ENCODE measurements around the gene DDX27.
A peak's percentile ranks its signal among the peaks of the same experiment; 100 is the strongest.
"Not testable (repeated sequence)": the region's sequence is repeated elsewhere in the genome, so short reads cannot be mapped to it uniquely, and the experiment has no call there.

The DDX27 gene, protein sequence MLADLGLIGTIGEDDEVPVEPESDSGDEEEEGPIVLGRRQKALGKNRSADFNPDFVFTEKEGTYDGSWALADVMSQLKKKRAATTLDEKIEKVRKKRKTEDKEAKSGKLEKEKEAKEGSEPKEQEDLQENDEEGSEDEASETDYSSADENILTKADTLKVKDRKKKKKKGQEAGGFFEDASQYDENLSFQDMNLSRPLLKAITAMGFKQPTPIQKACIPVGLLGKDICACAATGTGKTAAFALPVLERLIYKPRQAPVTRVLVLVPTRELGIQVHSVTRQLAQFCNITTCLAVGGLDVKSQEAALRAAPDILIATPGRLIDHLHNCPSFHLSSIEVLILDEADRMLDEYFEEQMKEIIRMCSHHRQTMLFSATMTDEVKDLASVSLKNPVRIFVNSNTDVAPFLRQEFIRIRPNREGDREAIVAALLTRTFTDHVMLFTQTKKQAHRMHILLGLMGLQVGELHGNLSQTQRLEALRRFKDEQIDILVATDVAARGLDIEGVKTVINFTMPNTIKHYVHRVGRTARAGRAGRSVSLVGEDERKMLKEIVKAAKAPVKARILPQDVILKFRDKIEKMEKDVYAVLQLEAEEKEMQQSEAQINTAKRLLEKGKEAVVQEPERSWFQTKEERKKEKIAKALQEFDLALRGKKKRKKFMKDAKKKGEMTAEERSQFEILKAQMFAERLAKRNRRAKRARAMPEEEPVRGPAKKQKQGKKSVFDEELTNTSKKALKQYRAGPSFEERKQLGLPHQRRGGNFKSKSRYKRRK

DNA sequence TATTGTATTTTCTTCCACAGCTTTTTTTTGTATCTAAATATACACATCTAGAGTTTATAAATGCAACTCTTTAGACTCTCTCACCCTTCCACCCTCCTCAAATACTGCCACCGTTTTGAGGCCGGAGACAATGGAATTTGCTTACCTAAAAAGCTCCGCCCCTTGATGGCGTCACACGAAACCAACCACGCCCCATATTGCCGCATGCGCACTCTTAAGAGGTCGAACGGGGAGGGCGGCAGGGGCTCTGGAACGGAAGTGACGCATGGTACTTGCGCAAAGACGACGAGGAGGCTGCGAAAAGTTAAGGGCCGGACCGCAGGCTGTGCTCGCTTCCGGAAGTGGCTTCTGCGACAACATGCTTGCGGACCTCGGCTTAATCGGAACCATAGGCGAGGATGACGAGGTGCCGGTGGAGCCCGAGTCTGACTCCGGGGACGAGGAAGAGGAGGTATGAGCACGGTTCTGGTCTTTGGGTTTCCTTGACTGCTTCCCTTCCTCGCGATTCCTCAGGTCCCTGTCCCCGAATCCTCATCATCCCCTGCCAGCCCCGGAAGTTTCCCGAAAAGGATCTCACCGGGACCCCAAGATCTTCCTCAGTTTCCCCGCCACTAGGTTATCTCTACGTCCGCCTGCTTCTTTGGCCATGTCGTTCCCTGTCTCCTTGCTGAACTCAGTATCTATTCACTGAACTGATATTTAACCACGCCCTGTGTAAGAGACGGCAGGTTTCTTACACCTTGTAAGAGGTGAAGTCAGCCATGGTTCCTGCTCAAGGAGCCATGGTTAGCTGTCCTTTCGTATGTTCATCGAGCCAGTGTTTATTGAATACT, at the start of gene DDX27:
Gene DDX27, plus strand, starts transcription at position 326 of the 833 bp plus-strand sequence. Its CDS starts 33 bp downstream, at position 359.
- FAIRE-seq, result peak; percentile 94

DNA sequence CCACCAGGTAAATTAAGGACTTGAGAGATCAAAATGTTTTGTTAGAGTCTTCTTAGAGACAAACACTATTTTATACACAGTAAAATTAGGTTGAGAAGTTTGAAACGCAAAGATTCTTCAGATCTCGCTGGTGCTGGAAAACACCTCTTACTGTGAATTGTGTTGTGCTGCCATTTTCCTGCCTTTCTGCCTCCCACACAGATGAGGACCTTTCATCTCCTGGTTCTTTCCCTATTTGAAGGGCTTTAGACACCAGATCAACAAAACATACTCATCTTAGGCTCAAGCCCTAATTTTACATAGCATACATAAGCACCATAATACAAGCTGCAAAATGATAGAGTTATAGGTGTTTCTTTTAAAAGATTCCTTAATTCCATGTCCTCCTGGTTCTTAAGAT, 49.7 kb upstream of the DDX27 start:
- no peak for FAIRE-seq

DNA sequence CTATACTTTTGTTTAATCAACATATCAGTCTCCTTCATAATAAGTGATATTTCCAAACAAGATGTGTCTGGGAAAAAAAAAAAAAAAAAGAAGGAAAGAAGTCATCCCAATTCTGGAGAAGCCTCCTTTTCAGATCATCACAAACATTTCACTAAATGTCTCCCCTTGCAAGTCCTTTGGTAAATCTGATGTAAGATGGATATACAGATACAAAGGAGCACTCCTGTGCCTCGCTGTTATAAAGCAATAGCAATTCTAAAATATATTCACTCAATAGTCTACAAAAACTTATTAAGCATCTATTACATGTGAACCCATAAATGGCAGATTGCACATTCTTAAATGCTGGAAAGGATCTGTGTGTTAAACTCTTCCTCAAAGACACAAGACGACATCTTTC, 48.5 kb upstream of the DDX27 start:
- FAIRE-seq, result no peak

DNA sequence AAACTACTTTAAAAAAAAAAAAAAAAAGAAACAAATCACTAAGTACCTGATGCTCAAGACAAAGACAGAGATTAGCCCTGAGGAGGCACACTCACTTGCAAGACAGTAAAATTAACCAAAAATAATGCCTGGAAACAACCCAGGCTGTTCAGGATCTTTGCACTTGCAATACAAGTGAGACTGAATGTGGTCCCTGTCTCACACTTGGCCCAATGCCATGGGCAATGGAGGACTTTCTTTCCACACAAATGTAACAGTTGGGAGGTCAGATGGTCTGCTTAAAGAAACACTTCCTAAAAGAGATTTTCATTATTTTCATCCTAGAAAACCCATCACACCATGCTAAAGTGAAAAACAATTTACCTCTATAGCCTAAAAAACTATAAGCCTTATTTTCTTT, 47.3 kb upstream of the DDX27 start:
- no peak for FAIRE-seq

DNA sequence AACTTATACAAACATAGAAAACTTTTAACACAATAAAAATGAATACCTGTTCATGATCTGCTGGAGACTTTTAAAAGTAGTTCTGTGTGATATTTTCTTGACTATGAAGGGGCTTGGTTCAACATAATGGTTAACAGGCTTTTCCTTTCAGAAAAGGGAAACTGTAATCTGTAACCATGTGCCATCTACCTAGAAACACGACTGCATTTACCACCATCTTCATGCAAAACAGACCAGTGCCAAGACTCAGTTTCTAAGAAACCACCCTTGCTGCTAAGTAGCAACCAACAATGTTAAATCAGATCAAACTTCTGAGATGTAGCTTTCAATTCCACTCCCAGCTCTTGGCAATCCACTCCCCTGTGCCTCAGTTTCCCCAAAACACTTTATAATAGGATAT, 46.8 kb upstream of the DDX27 start:
- FAIRE-seq, result no peak

DNA sequence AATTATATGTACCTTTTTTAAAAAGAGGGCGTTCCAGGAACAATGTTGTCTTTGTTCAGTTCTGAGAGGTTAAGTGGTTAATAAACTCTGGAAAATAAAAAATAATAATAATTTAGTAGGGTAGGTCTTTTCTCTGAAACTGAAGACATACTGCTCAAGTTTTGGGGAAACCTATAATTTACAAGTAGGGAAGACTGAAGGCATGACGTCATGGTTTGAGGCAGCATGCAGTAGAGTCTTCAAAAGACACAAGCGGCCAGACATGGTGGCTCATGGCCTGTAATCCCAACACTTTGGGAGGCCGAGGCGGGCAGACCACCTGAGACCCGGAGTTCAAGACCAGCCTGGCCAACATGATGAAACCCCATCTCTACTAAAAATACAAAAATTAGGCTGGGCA, 45.0 kb upstream of the DDX27 start:
- no peak for FAIRE-seq

DNA sequence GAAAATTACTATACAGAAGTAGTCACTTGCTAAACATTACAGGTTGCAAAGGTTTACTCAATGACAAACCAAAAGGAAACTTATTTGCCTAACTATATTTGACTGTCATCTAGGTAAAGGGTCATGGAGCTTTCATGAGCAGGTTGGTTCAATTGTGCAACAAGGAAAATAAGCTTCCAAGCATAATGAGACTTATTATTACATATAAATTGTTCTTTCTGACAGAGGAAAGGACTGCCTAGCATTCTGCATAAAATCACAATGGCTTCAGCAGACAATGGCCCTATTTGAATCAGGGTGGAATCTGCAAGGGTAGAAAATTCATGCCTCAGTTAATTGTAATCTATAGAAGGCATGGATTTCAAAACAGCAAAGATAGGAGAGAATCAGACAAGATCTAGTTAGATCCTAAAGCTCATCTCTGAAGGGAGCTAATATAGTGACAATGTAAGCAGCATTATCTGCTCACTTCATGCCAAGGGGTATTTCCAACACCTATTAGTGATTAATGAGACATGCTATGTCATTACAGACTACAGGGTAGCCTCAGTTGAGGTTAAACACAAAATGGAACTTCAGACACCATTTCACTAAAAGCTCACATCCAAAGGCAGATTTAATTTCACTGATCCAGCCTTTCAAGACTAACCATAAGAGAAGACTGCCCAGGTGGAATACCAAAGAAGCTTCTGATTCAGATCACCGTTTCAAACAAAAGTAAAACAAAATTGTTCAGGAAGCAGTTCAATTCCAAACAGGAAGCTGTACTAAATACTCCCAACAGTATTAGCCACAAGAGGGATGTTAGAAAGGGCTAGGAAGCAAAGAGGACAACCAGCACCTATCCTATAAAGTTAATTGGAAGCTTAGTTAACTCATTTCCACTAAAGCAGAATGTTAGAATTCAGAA, 39.6 kb upstream of the DDX27 start:
- FAIRE-seq, result no peak

DNA sequence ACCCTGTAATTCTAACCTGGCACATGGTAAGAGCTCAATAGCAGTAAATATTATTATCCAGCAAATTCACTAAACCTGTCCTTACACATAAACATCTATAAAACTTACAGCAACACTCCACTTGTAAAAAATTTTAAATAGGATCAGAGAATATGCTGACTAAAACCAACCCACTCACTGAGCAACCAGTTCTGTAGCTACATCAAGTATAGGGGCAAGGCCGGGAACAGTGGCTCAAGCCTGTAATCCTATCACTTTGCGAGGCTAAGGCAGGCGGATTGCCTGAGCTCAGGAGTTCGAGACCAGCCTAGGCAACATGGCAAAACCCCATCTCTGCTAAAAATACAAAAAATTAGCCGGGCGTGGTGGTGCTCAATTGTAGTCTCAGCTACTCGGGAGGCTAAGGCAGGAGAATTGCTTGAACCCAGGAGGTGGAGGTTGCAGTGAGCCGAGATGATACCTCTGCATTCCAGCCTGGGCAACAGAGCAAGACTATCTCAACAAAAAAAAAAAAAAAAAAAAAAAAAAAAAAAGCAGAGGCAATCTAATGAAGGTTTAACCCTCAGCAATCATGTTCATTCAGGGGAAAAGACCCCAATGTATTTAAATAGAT, 37.8 kb upstream of the DDX27 start:
- no peak for FAIRE-seq

DNA sequence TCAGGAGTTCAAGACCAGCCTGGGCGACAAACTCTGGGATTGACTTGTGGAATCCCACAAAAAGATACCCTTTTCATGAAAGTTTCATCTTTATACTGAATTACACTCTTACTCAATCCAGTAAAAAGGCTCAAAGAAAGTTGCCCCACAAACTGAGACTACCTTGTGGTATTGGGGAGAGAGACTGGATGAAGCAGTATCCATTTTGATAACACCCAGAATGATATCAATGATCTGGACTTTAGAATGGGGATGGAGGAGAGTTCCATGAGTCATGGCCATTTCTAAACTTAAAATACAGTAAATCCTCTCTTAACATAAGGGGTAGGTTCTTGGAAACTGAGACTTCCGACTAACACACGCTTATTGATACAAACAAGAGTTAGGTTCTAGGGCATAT, 35.8 kb upstream of the DDX27 start:
- FAIRE-seq, result no peak

DNA sequence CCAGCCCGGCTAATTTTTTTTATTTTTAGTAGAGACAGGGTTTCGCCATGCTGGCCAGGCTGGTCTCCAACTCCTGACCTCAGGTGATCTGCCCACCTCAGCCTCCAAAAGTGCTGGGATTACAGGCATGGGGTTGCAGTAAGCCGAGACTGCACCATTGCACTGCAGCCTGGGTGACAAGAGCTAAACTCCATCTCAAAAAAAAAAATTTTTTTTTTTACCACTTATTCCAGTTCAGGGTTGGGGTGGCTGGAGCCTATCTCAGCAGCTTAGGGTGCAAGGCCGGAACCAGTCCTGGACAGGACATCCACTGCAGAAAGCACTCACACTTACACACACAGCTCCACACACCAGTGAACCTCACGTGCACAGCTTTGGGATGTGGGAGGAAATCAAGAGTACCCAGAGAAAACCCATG, 35.1 kb upstream of the DDX27 start:
- FAIRE-seq, result not testable (repeated sequence)

DNA sequence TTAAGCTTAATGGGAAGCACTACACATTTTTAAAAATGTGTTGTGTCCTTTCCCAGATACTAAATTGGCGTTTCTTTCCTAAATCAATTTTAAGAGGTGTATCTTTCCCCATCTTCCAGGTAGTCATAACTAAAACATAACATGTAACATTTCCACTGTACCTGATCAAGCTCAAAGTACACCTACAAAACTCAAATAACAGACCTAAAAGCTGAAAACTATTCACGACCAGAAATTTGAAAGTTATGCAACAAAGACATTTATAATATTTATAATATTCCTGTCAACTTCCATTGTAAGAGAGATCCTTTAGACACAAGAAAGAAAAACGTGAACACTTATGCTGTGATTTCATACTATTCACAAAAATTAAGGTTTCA, 34.5 kb upstream of the DDX27 start:
- no peak for FAIRE-seq

DNA sequence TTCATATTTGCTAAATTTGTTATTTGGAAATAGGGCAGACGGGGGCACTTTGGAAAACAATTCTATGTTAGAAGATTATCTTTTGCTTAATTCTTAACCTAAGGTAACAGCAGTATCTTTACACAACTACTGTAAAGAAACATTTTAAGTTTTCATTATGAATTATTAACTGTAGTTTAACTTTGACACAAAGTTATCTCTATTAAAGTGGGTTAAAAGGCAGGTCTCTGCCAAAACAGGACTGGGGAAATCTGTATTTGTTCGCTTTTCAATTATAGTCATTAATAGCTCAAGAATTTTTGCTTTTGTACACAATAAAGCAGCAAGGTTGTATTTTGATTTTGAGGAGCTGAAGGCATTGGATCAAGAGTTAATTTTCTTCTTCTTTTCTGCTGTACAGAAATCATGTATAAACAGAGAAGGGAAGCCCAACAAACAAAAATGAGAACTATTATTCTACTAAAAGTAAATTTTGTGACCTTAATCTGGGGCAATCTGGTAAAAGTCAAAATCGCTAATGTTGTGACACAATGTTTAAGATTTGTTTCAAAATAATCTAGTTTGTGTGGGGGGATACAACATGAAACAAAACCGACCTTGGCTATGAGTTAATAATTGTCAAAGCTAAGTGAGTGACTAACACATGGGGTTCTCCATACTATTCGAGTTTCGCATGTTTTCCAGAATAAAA, 34.0 kb upstream of the DDX27 start:
- no peak for FAIRE-seq

DNA sequence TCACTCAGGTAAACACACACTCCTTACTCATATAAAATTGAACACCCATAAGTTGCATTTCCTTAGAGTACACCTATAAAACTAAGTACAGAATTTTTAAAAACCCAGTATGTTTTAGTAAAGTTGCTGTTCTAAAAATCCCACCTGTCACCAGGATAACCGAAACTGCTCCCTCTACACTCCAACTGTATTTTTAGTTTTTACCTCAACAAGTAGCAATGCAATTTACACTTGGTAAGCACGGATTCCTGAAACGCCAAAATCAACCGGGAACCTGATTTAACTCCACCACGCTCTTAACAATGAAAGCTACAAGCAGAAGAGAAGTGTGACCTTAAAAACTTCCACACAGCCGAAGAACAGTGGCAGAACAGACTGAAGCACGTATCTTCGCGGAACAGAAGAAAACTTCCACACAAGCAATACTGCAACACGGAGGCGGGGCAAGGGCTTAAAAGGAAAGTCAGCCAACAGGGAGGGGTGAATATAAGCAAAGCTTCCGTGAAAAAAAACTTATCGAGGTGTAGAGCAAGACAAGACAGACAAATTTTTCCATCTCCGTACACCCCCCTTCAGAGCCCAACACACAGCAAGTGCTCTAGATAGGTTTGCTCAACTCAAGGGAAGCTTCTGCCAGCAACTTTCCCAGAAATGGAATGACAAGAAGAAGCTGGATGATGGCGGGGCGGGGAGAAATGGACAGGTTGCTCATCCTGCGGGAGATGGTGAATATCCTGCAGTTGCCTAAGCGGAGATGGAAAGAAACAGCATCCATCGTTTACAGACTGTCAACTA, 32.5 kb upstream of the DDX27 start:
- FAIRE-seq, result no peak

DNA sequence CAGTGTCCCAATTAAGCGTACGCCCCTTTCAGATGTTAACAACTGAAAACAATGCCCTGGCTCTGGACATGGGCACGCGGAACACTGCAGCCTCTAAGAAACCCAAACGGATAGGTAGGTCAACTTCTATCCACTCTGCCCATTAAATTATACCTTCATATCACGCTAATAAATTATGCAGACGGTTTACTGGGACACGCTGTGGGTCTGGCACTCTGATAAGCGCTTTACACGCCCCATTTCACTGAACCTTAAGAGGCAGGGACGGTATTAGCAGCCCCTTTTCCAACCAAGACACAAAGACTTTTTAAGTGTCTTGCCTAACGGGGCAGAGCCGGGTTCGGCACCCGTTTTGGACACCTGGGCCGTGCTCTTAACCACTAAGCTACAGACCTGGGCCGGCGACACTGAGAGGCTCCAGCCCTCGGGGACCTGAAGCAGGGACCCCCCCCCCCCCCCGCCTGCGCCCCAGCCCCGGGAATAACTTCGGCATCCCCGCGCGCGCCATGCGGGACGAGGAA, 31.8 kb upstream of the DDX27 start:
- FAIRE-seq, result no peak

DNA sequence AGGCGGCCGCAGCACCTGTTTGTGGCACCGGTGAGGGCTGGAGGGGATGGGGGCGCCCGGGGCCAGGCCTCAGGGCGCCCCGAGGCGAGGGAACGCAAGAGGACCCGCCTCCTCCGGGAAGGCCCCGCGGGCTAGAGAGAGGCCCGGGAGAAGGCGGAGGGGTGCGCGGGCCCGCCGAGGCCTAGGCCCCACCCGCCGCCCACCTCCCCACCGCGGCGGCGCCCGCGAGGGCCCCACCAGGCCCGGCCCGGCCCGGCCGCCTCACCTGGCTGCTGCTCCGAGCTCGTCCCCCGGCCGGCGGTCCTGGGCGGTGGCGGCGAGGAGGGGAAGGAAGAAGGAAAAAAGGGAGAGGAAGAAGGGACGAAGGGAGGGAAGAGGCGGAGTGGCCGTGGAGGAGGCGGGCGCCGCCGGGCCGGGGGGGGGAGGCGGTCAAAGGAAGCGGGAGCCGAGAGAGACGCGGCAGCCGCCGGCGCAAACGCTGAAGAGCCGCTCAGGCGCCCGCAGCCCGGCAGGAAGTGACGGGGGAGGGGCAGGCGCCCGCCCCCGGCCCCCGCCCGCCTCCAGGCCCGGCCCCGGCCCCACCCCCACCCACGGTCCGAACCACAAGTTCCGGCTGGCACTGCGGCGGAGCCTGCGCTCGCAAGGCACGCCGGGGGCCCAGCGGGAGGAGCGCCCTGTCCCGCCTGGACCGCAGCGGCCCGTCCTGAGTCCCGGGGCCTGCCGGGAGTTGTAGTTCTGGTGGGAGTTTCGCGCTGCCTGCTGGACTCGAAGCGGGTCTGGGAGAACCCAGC, 31.2 kb upstream of the DDX27 start, which contains the start of gene STAU1:
Gene STAU1, minus strand, starts transcription at position 484 of the 791 bp plus-strand sequence. CDS start 22,133 bp downstream, outside the sequence.
- no peak for FAIRE-seq

DNA sequence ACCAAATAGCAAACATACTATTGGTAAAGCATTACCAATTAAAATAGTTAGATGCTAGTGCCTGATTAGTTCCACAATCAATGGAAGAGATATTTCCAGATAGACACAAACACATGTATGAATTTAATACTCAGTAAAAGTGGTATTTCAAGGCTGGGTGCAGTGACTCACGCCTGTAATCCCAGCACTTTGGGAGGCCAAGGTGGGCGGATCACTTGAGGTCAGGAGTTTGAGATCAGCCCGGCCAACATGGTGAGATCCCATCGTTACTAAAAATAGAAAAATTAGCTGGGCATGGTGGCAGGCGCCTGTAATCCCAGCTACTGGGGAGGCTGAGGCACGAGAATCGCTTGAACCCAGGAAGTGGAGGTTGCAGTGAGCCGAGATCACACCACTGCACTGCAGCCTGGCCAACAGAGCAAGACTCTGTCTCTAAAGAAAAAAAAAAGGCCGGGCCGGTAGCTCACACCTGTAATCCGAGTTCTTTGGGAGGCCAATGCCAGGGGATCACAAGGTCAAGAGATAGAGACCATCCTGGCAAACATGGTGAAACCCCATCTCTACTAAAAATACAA, 26.2 kb upstream of the DDX27 start:
- FAIRE-seq, result not testable (repeated sequence)

DNA sequence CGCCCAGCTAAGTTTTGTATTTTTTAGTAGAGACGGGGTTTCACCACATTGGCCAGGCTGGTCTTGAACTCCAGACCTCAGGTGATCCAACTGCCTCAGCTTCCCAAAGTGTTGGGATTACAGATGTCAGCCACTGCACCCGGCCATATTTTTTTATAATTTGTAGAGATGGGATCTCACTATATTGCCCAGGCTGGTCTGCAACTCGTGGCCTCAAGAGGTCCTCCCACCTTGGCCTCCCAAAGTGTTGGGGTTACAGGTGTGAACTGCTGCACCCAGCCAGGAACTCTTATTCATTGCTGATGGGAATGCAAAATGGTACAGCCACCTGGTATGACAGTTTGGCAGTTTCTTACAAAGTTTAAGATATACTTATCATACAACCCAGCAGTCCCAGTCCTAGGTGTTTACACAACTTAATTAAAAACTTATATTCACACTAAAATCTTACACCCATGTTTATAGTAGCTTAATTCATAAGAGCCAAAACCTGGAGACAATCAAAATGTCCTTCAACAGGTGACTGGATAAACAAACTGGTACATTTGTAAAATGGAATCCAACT, 19.4 kb upstream of the DDX27 start:
- FAIRE-seq, result no peak

DNA sequence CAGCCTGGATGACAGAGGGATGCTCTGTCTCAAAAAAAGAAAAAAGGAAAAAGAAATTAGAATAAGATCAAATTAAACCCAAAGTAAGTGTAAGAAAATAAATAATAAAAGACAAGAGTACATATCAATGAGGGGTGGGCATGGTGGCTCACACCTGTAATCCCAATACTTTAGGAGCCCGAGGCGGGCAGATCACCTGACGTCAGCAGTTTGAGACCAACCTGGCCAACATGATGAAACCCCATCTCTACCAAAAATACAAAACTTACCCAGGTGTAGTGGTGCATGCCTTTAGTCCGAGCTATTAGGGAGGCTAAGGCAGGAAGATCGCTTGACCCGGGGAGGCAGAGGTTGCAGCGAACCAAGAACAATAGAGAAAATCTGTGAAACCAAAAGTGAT, 16.2 kb upstream of the DDX27 start:
- FAIRE-seq, result no peak
